DMS79 treated with DMSO at 0.1 percent for 48 hours (cell line): ENCODE data around the gene EVI2B.
"Not testable (repeated sequence)": the region's sequence is repeated elsewhere in the genome, so short reads cannot be mapped to it uniquely, and the experiment has no call there.

Experiments used
- DNase-seq: peaks from one replicate; lab custom pipeline; 2025; lab: John Stamatoyannopoulos, UW

Gene EVI2B, protein sequence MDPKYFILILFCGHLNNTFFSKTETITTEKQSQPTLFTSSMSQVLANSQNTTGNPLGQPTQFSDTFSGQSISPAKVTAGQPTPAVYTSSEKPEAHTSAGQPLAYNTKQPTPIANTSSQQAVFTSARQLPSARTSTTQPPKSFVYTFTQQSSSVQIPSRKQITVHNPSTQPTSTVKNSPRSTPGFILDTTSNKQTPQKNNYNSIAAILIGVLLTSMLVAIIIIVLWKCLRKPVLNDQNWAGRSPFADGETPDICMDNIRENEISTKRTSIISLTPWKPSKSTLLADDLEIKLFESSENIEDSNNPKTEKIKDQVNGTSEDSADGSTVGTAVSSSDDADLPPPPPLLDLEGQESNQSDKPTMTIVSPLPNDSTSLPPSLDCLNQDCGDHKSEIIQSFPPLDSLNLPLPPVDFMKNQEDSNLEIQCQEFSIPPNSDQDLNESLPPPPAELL

DNA sequence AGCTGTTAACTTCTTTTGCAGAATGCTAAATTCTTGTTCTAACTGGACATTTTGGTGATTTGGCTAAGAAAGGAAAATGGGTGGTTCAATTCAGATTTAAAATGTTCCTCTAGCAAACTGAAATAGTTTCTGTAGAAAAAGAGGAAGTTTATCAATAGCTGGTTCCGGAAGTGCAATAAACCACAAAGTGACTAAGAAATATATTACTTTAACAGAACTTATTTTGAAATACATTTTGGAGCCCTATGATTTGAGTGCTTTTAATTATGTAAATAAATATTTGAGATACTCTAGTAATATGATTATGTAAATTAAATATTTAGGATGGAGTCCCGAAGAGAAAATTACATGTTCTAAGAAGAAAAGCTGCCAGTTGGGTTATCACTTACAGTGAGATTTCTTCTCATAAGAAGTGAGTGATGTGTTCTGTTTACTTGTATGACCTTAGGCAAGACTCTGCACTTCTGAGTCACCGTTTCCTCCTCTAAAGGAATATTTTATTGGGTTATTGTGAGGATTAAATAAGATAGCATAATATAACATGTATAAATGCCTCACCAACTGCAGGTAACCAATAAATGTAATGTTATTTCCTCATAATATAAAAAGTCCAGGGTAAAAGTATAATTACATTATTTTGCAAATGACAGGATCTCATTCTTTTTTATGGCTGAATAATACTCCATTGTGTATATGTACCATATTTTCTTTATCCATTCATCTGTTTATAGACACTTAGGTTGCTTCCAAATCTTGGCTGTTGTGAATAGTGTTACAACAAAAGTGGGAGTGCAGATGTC, at the start of gene EVI2B:
TSS of gene EVI2B (minus strand) at position 73 of the 800 bp plus-strand sequence. CDS start 8,445 bp downstream, outside the sequence.
- DNase-seq = no peak

DNA sequence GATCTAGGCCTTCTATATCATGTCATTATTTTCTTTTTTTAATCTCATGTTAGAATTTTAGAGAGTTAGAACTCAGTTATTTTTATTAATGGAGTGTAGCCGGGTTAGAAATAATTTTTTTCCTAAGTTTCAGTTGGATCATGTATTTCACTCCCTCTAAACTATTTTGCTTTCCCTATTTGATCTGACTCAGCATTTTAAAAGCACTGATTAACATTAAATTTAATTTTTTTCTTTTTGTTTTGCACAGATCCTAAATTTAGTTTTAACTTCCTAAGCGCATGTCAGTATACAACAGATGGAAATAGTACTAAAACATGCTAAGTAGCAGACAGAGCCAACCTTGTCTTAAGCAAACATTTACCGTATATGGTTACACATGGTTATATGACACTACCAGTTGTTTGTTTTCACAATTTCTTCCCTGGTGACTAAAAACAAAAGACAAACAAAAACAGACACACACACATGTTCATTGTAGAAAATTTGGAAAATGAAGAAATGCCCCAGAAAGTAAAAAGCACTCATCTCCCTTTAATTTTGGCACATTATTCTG, 44.1 kb upstream of the EVI2B start:
- no peak for DNase-seq

DNA sequence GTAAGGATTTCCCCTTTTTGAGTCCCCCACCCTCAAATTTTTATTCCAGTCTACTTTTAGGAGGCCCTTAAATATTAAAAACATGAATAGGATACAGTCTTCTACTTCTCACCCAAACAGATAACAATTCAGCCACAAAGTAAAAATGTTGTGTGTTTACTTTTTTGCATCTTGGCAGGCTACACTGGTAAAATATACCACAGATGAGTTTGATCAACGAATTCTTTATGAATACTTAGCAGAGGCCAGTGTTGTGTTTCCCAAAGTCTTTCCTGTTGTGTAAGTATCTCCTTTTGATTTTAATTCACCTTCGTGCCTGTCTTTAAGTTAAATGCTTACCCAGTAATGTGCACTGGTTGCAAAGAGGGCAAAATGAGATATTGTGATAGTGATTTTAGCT, 43.2 kb upstream of the EVI2B start:
- no peak for DNase-seq

- DNase-seq = no peak
These were observed 42.1 kb upstream of the EVI2B start for GRCh38 chr17:31355935-31356334.

DNA sequence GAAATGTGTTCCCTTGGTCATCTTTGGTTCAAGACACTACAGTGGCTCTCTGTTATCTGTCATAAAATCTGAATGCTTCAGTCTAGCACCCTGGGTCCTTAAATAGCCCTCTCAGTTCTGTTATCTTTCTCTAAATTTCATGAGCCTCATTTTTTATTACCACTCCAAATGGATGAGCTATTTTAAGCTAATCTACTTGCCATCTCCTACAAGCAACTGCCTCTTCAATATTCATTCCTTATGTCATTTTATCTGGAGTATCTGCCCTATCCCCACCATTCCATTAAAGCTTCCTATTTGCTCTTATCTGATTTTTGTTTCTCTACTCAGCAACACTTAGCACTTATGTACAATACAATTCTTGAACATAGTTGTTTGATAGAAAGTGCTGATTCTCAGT, 35.6 kb upstream of the EVI2B start:
- DNase-seq = no peak

GRCh38 chr17:31345191-31345747, 31.4 kb upstream of the EVI2B start:
- DNase-seq = not testable (repeated sequence)

DNA sequence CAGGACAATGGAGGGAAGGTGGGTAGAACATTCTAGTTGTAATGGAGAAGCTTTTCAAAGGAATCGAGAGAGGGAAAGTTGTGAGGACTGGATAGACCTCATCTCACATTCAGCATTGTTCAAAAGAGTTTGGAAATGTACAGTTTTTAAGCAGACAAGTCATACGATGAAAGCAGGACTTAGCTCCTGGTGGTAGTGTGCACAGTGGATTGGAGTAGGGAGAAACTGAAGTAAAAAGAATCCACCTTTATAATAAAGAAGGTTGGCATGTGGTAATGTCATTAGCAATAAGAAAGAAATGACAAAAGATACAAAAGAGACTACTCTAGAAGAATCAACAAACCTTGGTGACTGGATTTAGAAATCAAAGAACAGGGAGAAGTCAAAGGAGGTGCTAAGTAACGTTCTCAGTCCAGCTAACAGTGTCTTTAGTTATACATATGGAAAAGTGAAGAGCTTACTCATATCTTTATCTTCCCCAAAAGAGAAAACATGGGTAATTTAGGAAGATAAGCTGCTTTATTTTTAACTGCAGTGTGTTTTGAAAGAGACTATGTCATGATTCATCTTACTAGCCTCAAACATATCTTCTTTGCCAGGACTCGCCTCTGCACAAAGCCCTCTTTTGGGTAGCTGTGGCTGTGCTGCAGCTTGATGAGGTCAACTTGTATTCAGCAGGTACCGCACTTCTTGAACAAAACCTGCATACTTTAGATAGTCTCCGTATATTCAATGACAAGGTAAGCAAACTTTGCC, 26.2 kb upstream of the EVI2B start:
- no peak for DNase-seq

GRCh38 chr17:31329221-31329620, 15.4 kb upstream of the EVI2B start:
- DNase-seq = no peak

- no peak for DNase-seq
These were observed 14.3 kb upstream of the EVI2B start for GRCh38 chr17:31328160-31328535.

DNA sequence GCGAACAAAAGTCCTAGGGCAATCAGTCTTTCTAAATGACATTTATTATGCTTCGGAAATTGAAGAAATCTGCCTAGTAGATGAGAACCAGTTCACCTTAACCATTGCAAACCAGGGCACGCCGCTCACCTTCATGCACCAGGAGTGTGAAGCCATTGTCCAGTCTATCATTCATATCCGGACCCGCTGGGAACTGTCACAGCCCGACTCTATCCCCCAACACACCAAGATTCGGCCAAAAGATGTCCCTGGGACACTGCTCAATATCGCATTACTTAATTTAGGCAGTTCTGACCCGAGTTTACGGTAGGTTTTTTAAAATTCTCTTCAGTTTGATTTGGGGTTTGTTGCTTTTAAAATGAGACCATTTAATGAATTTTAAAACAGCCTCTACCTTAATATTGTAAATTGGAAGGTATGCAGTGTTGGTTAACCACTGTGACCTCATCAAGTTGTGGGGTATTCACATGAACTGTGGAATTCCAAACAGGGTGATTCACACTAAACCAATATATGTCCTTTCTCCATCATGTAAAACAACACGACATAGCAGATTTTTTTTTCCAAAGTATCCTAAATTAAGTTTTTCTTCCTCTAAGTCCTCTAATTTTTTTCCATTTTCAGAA, 13.8 kb upstream of the EVI2B start:
- no peak for DNase-seq

DNA sequence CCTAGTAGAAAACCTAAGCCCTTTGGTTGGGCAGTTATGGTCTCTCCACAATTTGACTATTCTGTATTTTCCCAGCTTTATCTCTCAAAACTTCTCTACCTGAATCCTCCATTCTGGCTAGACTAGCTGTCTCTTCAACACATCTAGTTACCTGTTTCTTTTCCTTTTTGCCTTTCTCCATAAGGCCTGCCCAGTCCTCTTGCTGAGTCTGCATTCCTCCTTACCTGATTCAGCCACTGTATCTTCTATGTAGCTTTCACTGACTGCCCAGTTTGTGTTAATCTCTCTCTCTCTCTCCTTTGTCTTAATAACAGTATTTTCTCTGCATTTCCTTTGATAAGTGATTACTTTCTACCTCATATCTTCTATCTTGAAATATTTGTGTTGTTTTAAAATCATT, 9.7 kb upstream of the EVI2B start:
- no peak for DNase-seq

DNA sequence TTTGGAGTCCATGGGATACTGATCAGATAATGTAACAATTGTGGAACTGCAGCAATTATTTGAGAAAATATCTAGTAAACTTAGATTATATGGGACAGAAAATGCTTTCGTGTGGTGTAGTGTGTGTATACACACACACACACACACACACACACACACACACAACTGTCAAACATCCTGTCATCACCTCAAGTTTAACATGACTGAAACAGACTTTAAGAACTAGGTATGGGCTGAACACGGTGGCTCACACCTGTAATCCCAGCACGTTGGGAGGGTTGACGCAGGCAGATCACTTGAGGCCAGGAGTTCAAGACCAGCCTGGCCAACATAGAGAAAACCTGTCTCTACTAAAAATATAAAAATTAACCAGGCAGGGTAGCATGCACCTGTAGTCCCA, 8.1 kb upstream of the EVI2B start:
- DNase-seq = no peak

DNA sequence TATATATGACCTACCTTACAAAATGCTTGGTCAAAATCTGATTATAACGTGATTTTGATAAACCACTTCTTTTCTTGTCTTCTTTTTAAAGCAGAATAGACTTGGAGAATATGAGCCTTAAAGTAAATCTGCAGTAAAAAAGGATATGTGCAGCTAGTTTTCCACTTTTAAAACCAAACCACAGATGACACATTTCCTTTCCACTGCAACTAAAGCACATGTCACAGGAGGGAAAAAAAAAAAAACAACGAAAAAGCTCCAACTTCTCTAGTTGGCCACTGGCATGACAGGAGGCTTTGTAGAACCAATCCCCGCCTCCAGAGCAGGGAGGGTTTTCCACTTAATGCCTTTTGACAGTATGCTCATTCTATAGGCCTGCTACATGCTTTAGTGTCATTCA, 7.6 kb upstream of the EVI2B start, which contains the start of gene EVI2A:
TSS of gene EVI2A (minus strand) at position 142 of the 400 bp plus-strand sequence. CDS start 2,609 bp downstream, outside the sequence.
- DNase-seq = no peak

GRCh38 chr17:31320791-31321190, 6.9 kb upstream of the EVI2B start:
- no peak for DNase-seq

- no peak for DNase-seq
These were observed 6.4 kb upstream of the EVI2B start for GRCh38 chr17:31320241-31320640.

GRCh38 chr17:31318851-31319661, 5.2 kb upstream of the EVI2B start:
- DNase-seq = no peak

GRCh38 chr17:31318298-31318801, 4.5 kb upstream of the EVI2B start:
- no peak for DNase-seq

DNA sequence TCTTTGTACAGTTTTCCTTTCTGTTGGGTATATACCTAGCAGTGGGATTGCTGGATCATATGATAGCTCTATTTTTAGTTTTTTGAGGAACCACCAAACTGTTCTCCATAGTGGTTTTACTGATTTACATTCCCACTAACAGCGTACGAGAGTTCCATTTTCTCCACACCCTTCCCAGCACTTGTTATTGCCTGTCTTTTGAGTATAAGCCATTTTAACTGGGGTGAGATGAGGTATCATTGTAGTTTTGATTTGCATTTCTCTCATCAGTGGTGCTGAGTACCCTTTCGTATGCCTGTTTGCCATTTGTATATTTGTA, 887 bp upstream of the EVI2B start:
- no peak for DNase-seq

GRCh38 chr17:31312223-31312622, 1.6 kb downstream of the EVI2B start:
- DNase-seq = not testable (repeated sequence)

DNA sequence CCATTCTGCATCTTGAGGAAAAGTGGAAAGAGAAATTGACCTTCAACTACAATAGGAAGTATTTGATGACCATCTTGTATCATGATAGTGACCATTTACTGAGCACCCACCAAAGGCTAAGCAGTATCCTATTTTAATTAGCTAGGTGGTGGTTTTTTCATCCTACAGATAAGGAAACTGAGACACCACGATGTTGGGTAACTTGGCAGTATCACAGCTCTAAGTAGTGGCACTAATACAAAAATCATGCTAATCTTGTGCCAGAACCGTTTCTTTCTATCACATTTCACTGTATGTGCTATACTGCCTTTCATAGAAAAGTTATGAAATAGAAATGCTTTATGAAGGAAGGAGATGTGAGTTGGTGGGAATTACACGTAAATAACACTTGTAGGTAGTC, 2.3 kb downstream of the EVI2B start:
- DNase-seq = no peak
